SU-DHL-6 (cell line): ENCODE data around the gene PXYLP1.

Experiments
- H2AFZ ChIP-seq: fragments of 200-600 bp; sonication (generic); 2 replicates; pipeline ENCODE4 v1.6.1; 2014; ENCODE audit warnings: low read depth, mild to moderate bottlenecking, moderate library complexity, mixed read lengths, antibody characterized with exemption, low read length; ENCODE audit not compliant: severe bottlenecking
- H3F3A ChIP-seq: fragments of 200-600 bp; shearing (Covaris generic); 2 replicates; pipeline ENCODE4 v1.6.0; 2016; ENCODE audit warnings: antibody characterized with exemption, mild to moderate bottlenecking; ENCODE audit not compliant: insufficient read depth
- H3K27ac ChIP-seq: fragments of 200-600 bp; sonication (generic); 2 replicates; pipeline ENCODE4 v1.5.1; 2016; ENCODE audit warnings: low read depth, mild to moderate bottlenecking, low read length, moderate library complexity, mixed read lengths
- H3K27me3 ChIP-seq: fragments of 200-600 bp; sonication (generic), shearing (Covaris generic); 2 replicates; pipeline ENCODE4 v1.6.0; 2014; ENCODE audit warnings: mild to moderate bottlenecking, low read length
- H3K36me3 ChIP-seq: fragments of 200-600 bp; sonication (generic); 2 replicates; pipeline ENCODE4 v1.6.1; 2014; ENCODE audit warnings: mild to moderate bottlenecking, low read length, mixed read lengths
- H3K4me2 ChIP-seq: fragments of 300-600, 200-600 bp; shearing (Covaris generic), sonication (generic); 2 replicates; pipeline ENCODE4 v1.6.0; 2014; ENCODE audit warnings: low read length, low read depth, mild to moderate bottlenecking; ENCODE audit not compliant: poor library complexity, severe bottlenecking
- H3K4me3 ChIP-seq: fragments of 200-600 bp; sonication (generic); 2 replicates; pipeline ENCODE4 v1.5.1; 2014; ENCODE audit warnings: antibody characterized with exemption, low read length, mild to moderate bottlenecking, mixed read lengths; ENCODE audit not compliant: insufficient read depth, poor library complexity, severe bottlenecking
- H3K79me2 ChIP-seq: fragments of 200-600 bp; sonication (generic); 2 replicates; pipeline ENCODE4 v1.6.1; 2014; ENCODE audit warnings: mild to moderate bottlenecking, low read length, moderate library complexity; ENCODE audit not compliant: insufficient read depth
- H3K9ac ChIP-seq: fragments of 200-600 bp; sonication (generic); 2 replicates; pipeline ENCODE4 v1.7.0; 2014; ENCODE audit warnings: mild to moderate bottlenecking, low read length
- H3K9me2 ChIP-seq: fragments of 200-600 bp; sonication (generic); replicated peaks from 2 replicates; pipeline ENCODE4 v1.6.1; 2014; ENCODE audit warnings: low read length; ENCODE audit not compliant: insufficient read depth
- H3K9me3 ChIP-seq: fragments of 200-600 bp; sonication (generic); 2 replicates; pipeline ENCODE4 v1.6.1; 2014; ENCODE audit warnings: low read length, mixed read lengths; ENCODE audit not compliant: insufficient read depth
- H4K20me1 ChIP-seq: fragments of 200-600 bp; sonication (generic); 2 replicates; pipeline ENCODE4 v1.6.1; 2014; ENCODE audit warnings: low read depth, mild to moderate bottlenecking, antibody characterized with exemption, low read length, moderate library complexity, mixed read lengths
- CTCF ChIP-seq: fragments of 200-600 bp; sonication (generic); IDR thresholded peaks from one replicate; pipeline ENCODE4 v1.5.1; 2017; ENCODE audit warnings: antibody characterized with exemption, mild to moderate bottlenecking, low read length, moderate library complexity; ENCODE audit not compliant: insufficient read depth, poor library complexity, severe bottlenecking
- EZH2phosphoT487 ChIP-seq: fragments of 200-600 bp; sonication (generic), shearing (Covaris generic); conservative IDR thresholded peaks from 2 replicates; pipeline ENCODE4 v1.6.1; 2018; ENCODE audit warnings: mild to moderate bottlenecking, antibody characterized with exemption, low read length, moderate library complexity, mixed read lengths

Gene PXYLP1

GRCh38 chr3:141212101-141212500 is 19.5 kb upstream of the PXYLP1 start:
- Histone ChIP-seq H3K79me2 (no peaks in the 10 kb centered on the region), H3K27ac (no peak overlapping the region), H2AFZ (no peak overlapping the region), H3K27me3 (no peaks in the 10 kb centered on the region), H3K9me3 (no peaks in the 10 kb centered on the region), H4K20me1 (no peaks in the 10 kb centered on the region), H3K4me2 (no peak overlapping the region), H3K9ac (no peak overlapping the region), H3K4me3 (no peak overlapping the region), H3F3A (no peaks in the 10 kb centered on the region), H3K9me2 (no peaks in the 10 kb centered on the region), H3K36me3 (no peaks in the 10 kb centered on the region)
- TF ChIP-seq EZH2phosphoT487: no peak
- no peak for TF ChIP-seq CTCF

GRCh38 chr3:141212555-141212954 is 19.1 kb upstream of the PXYLP1 start:
- Histone ChIP-seq H3K9me2 (no peaks in the 10 kb centered on the region), H3K36me3 (no peaks in the 10 kb centered on the region), H3K9me3 (no peaks in the 10 kb centered on the region), H3K27me3 (no peaks in the 10 kb centered on the region), H3F3A (no peaks in the 10 kb centered on the region), H3K79me2 (no peaks in the 10 kb centered on the region), H2AFZ (no peak overlapping the region), H4K20me1 (no peaks in the 10 kb centered on the region), H3K27ac (no peak overlapping the region), H3K4me2 (no peak overlapping the region), H3K4me3 (no peak overlapping the region), H3K9ac (no peak overlapping the region)
- TF ChIP-seq EZH2phosphoT487: no peak
- no peak for TF ChIP-seq CTCF

- TF ChIP-seq EZH2phosphoT487 (no peak), CTCF (no peak)
- no peak overlapping the region for H3K4me2 ChIP-seq
- H3K9me2 ChIP-seq: no peaks in the 10 kb centered on the region
- H3K4me3 ChIP-seq: no peak overlapping the region
- H3K27me3 ChIP-seq: no peaks in the 10 kb centered on the region
- H3K79me2 ChIP-seq: no peaks in the 10 kb centered on the region
- no peaks in the 10 kb centered on the region for H4K20me1 ChIP-seq
- no peak overlapping the region for H3K9ac ChIP-seq
- H2AFZ ChIP-seq: no peak overlapping the region
- H3F3A ChIP-seq: no peaks in the 10 kb centered on the region
- no peaks in the 10 kb centered on the region for H3K9me3 ChIP-seq
- H3K27ac ChIP-seq: no peak overlapping the region
- H3K36me3 ChIP-seq: no peaks in the 10 kb centered on the region
These were observed 14.7 kb upstream of the PXYLP1 start for GRCh38 chr3:141216975-141217374.

GRCh38 chr3:141217389-141217788 is 14.2 kb upstream of the PXYLP1 start:
- TF ChIP-seq CTCF: no peak
- no peak for TF ChIP-seq EZH2phosphoT487
- Histone ChIP-seq H3K9me3 (no peaks in the 10 kb centered on the region), H3K27me3 (no peaks in the 10 kb centered on the region), H3K4me2 (no peak overlapping the region), H3K9ac (no peak overlapping the region), H3K9me2 (no peaks in the 10 kb centered on the region), H2AFZ (no peak overlapping the region), H3K36me3 (no peaks in the 10 kb centered on the region), H4K20me1 (no peaks in the 10 kb centered on the region), H3K4me3 (no peak overlapping the region), H3F3A (no peaks in the 10 kb centered on the region), H3K79me2 (no peaks in the 10 kb centered on the region), H3K27ac (no peak overlapping the region)
